Calu3 (cell line): Measurements from ENCODE around the gene SPDYC. TPM values are rescaled to one million over a fixed set of nuclear protein-coding genes. Genes with fewer than 3 reads are reported as not detected.

Source experiments
- BruUV-seq: library from RNA; stranded (reverse); fragments of 400-500 nt; replicated peaks from 2 replicates; lab custom pipeline; 2021; lab: Mats Ljungman, UMichigan
- CTCF ChIA-PET: fragments of 300-600 bp; sonication (Branson Sonifier 250); formaldehyde crosslinking; loops from one replicate; lab custom pipeline; 2022; ENCODE audit warnings: antibody characterized with exemption; lab: Charles Lee
- DNase-seq: peaks from one replicate; pipeline ENCODE4 v3.0.0; 2022
- H3K27ac Mint-ChIP-seq: one replicate; pipeline ENCODE4 v1.8.0; 2022; ENCODE audit warnings: mixed read lengths; ENCODE audit not compliant: unreplicated experiment
- H3K27me3 Mint-ChIP-seq: one replicate; pipeline ENCODE4 v1.8.0; 2022; ENCODE audit warnings: mixed read lengths; ENCODE audit not compliant: unreplicated experiment
- H3K36me3 Mint-ChIP-seq: one replicate; pipeline ENCODE4 v1.8.0; 2022; ENCODE audit warnings: mild to moderate bottlenecking, moderate library complexity, mixed read lengths; ENCODE audit not compliant: insufficient read depth, unreplicated experiment
- H3K4me1 Mint-ChIP-seq: one replicate; pipeline ENCODE4 v1.8.0; 2022; ENCODE audit warnings: mild to moderate bottlenecking, low read depth, mixed read lengths; ENCODE audit not compliant: unreplicated experiment
- H3K4me3 Mint-ChIP-seq: one replicate; pipeline ENCODE4 v1.8.0; 2022; ENCODE audit warnings: mild to moderate bottlenecking, low read depth, moderate library complexity, mixed read lengths; ENCODE audit not compliant: unreplicated experiment
- H3K9me3 Mint-ChIP-seq: one replicate; pipeline ENCODE4 v1.8.0; 2022; ENCODE audit warnings: low read depth, mixed read lengths; ENCODE audit not compliant: unreplicated experiment
- intact Hi-C: fragments of 100-400 bp; cut with micrococcal nuclease; formaldehyde crosslinking; loops from one replicate; pipeline ENCODE4 v1.10.0; 2022; ENCODE audit not compliant: unreplicated experiment
- total RNA-seq: library from RNA; stranded (reverse); gene quantifications from 2 replicates; pipeline ENCODE4 v1.2.3, GENCODE V29; 2022
- TF ChIP-seq, protein P1 (sequence below): fragments of 200-600 bp; IDR thresholded peaks from one replicate; pipeline ENCODE4 v1.8.0; 2022; ENCODE audit warnings: antibody characterized with exemption; ENCODE audit not compliant: unreplicated experiment

Gene SPDYC
- total RNA-seq, 1 experiment from 2014 or later = not detected

GRCh38 chr11:65131895-65132237 lies 38.2 kb upstream of the SPDYC start:
- CTCF ChIA-PET = no interaction called here
- no peaks in the 10 kb centered on the region for H3K9me3 Mint-ChIP-seq
- DNase-seq = no peak
- TF ChIP-seq, protein P1, sequence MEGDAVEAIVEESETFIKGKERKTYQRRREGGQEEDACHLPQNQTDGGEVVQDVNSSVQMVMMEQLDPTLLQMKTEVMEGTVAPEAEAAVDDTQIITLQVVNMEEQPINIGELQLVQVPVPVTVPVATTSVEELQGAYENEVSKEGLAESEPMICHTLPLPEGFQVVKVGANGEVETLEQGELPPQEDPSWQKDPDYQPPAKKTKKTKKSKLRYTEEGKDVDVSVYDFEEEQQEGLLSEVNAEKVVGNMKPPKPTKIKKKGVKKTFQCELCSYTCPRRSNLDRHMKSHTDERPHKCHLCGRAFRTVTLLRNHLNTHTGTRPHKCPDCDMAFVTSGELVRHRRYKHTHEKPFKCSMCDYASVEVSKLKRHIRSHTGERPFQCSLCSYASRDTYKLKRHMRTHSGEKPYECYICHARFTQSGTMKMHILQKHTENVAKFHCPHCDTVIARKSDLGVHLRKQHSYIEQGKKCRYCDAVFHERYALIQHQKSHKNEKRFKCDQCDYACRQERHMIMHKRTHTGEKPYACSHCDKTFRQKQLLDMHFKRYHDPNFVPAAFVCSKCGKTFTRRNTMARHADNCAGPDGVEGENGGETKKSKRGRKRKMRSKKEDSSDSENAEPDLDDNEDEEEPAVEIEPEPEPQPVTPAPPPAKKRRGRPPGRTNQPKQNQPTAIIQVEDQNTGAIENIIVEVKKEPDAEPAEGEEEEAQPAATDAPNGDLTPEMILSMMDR = no peak
- intact Hi-C loops = no loop called here
- no peak overlapping the region for H3K27ac Mint-ChIP-seq
- H3K4me3 Mint-ChIP-seq = peak overlapping the region; percentile 99
- H3K36me3 Mint-ChIP-seq = peaks cover 86% of the 10 kb centered on the region
- H3K27me3 Mint-ChIP-seq = no peaks in the 10 kb centered on the region
- no TSS peak for BruUV-seq
- peaks cover 28% of the 10 kb centered on the region for H3K4me1 Mint-ChIP-seq

DNA sequence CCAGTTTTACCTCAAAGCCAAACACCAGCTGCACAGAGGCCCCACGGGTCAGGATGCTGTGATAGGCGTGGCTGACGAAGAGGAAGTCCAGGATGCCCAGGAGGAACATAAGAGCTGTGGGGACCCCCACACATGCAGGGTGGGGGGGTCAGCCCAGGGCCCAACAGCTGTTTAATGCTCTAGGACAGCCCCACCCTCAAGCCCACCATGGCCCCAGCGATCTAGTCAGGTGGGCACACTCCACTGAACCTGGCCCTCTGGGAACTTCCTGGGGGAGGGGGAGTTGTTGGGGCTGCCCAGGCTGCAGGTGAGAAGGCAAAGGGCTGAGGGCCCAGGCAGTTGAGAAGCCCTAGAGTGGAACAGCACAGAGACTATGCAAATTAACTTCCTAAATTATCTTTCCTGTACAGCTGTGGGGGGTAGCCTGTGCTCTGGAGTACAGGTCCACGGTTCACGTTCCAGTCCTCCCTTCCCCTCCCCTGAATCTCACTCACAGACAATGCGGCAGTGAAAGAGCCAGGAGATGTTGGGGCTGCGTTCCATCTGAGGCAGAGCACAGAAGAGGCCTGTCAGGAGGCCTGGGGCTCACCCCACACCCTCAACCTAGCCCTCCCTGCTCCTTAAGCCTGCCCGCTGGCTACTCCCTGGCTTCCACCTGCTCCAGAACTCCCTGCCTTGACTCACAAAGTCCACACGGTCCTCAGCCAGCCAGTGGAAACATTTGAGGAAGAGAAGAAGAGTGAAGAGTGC lies 37.6 kb upstream of the SPDYC start:
- peak overlapping the region; percentile 99 for H3K4me3 Mint-ChIP-seq
- H3K36me3 Mint-ChIP-seq = peaks cover 80% of the 10 kb centered on the region
- TF ChIP-seq, protein P1 = no peak
- peaks cover 28% of the 10 kb centered on the region for H3K4me1 Mint-ChIP-seq
- DNase-seq = no peak
- H3K9me3 Mint-ChIP-seq = no peaks in the 10 kb centered on the region
- H3K27ac Mint-ChIP-seq = no peak overlapping the region
- intact Hi-C loops = no loop called here
- CTCF ChIA-PET = interaction anchor here (3.4 kb wide), 1 partner anchor 49 kb away, joined by 27 read pairs; the partner anchor contains the start of gene CAPN1
- no peaks in the 10 kb centered on the region for H3K27me3 Mint-ChIP-seq
- BruUV-seq = no TSS peak

- Mint-ChIP-seq H3K4me1 (peaks cover 28% of the 10 kb centered on the region), H3K27ac (peak overlapping the region; percentile 100), H3K27me3 (no peaks in the 10 kb centered on the region), H3K36me3 (peaks cover 73% of the 10 kb centered on the region), H3K9me3 (no peaks in the 10 kb centered on the region), H3K4me3 (peak overlapping the region; percentile 99)
- TF ChIP-seq, protein P1 = no peak
- BruUV-seq = no TSS peak
- CTCF ChIA-PET = interaction anchor here (3.4 kb wide), 1 partner anchor 49 kb away, joined by 27 read pairs; the partner anchor contains the start of gene CAPN1
- DNase-seq = peak; percentile 85
- intact Hi-C loops = no loop called here
These were observed 36.9 kb upstream of the SPDYC start for GRCh38 chr11:65132988-65133700.

GRCh38 chr11:65133724-65134123 lies 36.3 kb upstream of the SPDYC start:
- no peaks in the 10 kb centered on the region for H3K27me3 Mint-ChIP-seq
- peak overlapping the region; percentile 100 for H3K27ac Mint-ChIP-seq
- BruUV-seq = TSS peak; percentile 56
- H3K9me3 Mint-ChIP-seq = no peaks in the 10 kb centered on the region
- intact Hi-C loops = loop anchor here (2.0 kb wide), 1 partner anchor 17 kb away; no protein-coding TSS in a partner anchor
- TF ChIP-seq, protein P1 = no peak
- CTCF ChIA-PET = interaction anchor here (2.4 to 3.4 kb wide), 2 partner anchors 12 to 48 kb away, joined by 14 to 27 read pairs; partner anchors contain the start of genes CAPN1, FAU and MRPL49
- peaks cover 28% of the 10 kb centered on the region for H3K4me1 Mint-ChIP-seq
- H3K4me3 Mint-ChIP-seq = peak overlapping the region; percentile 99
- H3K36me3 Mint-ChIP-seq = peaks cover 67% of the 10 kb centered on the region
- DNase-seq = no peak
